GM21447 (cell line): ENCODE results near the gene WASF2.
"Not testable (repeated sequence)": the region's sequence is repeated elsewhere in the genome, so short reads cannot be mapped to it uniquely, and the experiment has no call there.

Experiments
- ATAC-seq: cut with Tn5 transposase; IDR thresholded peaks from one replicate; pipeline ENCODE4 v1.9.1; 2021; ENCODE audit not compliant: unreplicated experiment

The WASF2 gene

DNA sequence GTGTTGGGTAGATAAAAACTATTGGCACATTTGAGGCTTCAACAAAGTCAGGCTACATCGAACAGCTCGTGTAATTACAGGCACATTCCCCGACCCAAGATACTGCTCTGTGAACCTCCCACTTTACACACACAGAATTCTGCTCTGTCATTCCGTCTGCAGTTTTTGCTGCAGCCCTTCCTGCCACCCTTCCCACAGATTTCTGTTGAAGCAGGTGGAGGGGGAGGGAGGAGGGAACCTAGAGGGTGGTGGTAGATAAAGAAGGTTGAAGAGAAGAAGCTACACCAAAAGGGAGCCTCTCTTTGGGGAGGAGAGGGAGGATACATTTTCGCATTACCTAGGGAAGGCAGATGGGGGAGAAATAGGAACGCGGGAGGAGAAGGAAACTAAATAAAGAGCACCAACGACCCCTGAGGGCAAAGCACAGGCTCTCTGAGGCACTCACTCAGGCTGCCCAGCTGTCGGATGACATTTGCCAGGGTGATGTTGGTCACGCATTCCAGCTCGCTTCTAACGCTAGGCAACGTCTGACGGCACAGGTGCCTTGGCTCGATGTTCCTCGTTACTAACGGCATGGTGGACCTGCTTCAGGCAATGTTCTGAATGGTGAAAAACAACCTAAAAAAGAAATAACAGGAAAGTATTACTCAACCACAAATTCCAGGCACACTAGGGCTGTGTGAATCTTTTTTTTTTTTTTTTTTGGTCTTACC lies 61.5 kb downstream of the WASF2 start:
- no peak for ATAC-seq

DNA sequence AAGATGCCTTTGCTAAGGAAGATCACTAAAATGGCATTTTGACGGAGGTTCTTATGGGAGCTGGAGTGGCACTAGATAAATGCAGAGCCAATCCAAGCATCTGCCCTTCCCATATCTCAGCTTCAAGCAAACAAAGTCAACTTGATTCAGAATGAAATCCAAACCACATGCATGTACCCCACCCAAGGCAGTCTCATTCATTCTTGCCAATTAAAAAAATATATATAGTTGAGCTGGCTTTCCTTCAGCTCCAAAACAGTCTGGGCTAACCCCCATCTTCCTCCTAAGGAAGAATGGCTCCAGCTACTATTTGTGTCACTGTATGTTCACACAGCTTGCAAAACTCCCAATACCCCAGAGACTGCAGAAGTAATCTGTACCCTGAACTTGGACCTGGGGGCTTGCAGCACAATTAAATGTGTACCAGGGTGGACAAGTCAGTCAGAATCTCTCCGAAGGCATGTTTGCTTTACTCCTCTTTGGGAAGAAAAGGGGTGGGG lies 62.1 kb downstream of the WASF2 start:
- ATAC-seq = no peak

DNA sequence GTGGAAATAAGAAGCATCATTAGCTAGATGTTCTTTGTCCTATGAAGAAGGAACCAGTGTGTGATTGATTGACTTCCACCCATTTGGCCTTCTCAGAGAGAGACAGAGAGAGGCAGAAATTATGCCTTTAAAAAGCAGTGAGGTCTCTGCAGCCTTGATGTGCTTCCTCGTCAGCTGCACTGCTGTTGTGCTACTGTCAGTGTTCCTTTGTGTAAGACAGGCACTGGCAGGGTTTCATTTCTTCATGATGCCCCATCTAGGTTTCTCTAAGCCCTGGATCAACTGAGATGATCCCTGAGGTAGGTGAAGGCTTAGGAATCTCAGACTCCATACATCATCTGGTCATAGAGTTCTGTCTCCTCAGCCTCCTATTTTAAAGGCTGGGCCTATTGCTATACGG lies 62.6 kb downstream of the WASF2 start:
- no peak for ATAC-seq

- ATAC-seq = no peak
Measured at GRCh38 chr1:27423709-27424108, 66.3 kb downstream of the WASF2 start.

GRCh38 chr1:27418326-27419185 lies 71.4 kb downstream of the WASF2 start:
- peak; percentile 78 for ATAC-seq

GRCh38 chr1:27417713-27418112 lies 72.3 kb downstream of the WASF2 start:
- no peak for ATAC-seq

GRCh38 chr1:27416387-27417111 lies 73.4 kb downstream of the WASF2 start:
- peak; percentile 47 for ATAC-seq

DNA sequence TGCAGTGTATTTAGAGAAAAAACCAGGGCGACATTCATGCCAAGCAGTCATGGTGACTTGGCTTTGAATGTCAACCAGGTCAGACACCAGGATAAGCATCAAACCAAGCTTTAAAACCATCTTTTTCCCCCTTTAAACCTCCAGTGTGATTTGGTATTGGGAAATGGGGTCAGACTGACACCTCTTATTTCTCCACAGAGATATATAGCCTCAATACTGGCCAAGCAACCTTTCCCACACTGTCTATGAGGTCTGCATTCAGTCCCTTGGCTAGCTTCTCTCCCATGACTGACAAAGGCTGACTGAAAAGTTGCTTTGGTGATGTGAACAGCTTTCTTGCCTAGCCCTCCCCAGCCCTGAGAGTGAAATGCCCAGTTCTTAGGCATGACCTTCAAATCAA lies 75.9 kb downstream of the WASF2 start:
- no peak for ATAC-seq

GRCh38 chr1:27413004-27413403 lies 77.0 kb downstream of the WASF2 start:
- no peak for ATAC-seq

GRCh38 chr1:27412502-27412901 lies 77.5 kb downstream of the WASF2 start:
- no peak for ATAC-seq

DNA sequence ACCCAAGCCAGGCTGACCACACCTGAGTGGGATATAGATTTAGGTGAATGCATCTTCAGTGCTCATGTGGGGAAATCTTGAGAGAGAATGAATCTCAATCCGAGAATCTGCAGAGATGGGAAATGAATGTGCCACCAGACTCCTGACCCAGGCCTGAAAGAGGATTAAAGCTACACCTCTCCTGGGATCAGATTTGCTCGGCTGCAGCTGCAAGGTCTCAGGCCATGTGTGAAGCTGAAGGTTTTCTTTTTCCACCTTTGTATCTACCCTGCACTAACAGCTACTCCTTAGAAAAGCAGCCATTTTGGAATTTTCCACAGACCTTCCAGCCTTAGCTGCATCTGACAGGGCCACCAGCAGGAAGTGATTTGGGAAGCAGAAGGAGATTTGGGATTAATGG lies 79.3 kb downstream of the WASF2 start:
- ATAC-seq = no peak

- ATAC-seq = no peak
Measured at GRCh38 chr1:27409669-27410068, 80.3 kb downstream of the WASF2 start.

DNA sequence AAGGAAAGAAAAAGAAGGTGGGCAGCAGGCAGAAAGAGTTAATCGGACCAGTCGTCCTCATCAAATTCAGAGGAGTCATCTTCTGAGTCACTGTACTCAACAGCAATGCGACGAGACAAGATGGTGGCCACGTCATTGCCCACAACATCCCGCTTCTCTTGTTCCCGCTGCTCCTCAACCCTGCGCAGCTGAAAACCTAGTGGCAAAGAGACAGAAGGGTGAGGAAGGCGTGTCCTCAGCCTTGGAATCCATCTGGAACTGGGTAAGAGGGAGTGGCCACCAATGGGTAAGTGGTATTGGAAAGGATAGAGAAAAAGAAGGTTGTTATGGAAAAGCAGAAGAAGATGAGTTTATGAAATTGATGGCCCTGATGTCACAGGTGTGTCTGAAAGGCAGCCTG lies 81.8 kb downstream of the WASF2 start:
- ATAC-seq = no peak

GRCh38 chr1:27406791-27407190 lies 83.2 kb downstream of the WASF2 start:
- not testable (repeated sequence) for ATAC-seq

DNA sequence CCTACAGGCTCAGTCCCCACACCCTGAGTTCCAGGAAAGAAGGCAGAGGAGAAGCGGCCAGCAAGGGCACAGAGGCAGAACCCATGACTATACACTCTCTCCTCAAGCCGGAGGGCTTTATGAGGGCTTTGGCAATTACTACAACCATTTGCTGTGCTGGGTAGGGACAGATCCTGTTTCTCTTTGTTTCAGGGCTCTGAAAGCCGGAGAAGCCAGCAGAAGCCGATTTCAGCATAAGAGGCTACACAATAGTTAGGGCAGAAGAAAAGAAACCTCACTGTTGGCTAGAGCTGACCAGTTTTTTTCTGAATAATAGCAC lies 83.6 kb downstream of the WASF2 start:
- ATAC-seq = no peak

DNA sequence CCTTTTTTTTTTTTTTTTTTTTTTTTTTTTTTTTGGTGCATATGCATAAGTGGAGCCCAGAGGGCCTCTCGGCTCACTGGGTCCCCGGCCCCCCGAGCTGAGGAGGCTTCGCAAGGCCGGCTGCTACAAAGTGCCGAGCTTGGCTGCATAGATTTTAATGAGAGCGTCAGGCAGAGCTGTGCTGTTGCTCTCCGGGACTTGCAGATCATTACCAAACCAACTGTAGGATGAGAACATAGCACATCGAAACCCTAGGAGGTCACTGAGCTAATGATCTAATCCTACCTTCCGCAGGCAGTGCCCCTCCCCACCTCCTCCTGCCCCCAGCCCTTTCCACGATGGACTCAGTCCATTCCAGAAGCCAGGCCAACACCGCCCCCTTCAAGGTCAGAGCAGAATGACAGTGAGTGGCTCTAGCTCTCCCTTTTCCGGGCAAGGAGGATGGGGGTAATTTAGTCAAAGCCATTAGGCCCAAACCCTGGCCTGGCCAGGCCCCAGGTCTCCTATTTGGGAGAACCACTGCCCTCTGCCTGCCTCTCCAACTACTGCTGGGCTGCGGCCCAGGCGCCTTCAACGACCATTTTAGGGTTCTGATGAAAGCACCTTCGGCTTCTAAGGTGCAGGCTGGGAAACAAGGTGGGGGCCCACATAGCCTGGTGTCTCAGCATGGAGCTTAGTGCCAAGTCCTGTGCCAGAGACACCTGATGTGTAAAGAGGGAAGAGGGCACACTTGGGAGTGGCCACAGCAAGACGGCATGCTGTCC lies 84.2 kb downstream of the WASF2 start:
- ATAC-seq = not testable (repeated sequence)

GRCh38 chr1:27405074-27405473 lies 84.9 kb downstream of the WASF2 start:
- no peak for ATAC-seq

- no peak for ATAC-seq
Measured at GRCh38 chr1:27403931-27404330, 86.0 kb downstream of the WASF2 start.

GRCh38 chr1:27403065-27403726 lies 86.8 kb downstream of the WASF2 start:
- no peak for ATAC-seq

GRCh38 chr1:27402349-27402754 lies 87.6 kb downstream of the WASF2 start:
- ATAC-seq = no peak
